GM12864 (cell line): ENCODE measurements around the gene RHBDL2.

ENCODE experiments used
- DNase-seq: peaks from one replicate; pipeline ENCODE4 v3.0.0-alpha.2; 2011; ENCODE audit warnings: low read depth
- H3K4me3 ChIP-seq: 2 replicates; pipeline ENCODE4 v1.5.1; 2011; ENCODE audit warnings: mild to moderate bottlenecking, low read depth, low read length, control low read depth
- TF ChIP-seq, protein P1 (sequence below): IDR thresholded peaks from 2 replicates; pipeline ENCODE4 v1.5.1; 2011; ENCODE audit warnings: low read depth, mild to moderate bottlenecking, moderate library complexity, low read length, control low read depth, inconsistent platforms; ENCODE audit errors: missing control alignments

Gene RHBDL2

DNA sequence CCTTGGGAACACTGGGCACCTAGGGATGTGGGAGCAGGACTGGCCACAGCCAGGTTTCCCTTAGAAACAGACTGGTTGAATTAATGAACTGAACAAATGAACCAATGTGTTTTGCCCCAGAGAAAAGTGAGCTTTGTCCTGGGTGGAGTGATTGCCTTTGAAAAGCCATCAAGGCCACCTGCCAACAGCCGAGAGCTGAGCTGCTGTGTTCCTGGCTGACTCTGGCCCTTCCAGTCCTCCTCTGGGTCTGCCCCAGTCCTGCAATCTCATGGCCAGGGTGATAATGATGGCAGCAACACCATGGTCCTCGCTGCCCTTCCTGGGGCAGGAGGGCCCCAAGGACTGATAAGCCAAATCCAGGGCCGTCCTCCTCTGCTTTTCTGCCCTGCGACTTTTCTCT is 42.1 kb downstream of the RHBDL2 start:
- TF ChIP-seq, protein P1, sequence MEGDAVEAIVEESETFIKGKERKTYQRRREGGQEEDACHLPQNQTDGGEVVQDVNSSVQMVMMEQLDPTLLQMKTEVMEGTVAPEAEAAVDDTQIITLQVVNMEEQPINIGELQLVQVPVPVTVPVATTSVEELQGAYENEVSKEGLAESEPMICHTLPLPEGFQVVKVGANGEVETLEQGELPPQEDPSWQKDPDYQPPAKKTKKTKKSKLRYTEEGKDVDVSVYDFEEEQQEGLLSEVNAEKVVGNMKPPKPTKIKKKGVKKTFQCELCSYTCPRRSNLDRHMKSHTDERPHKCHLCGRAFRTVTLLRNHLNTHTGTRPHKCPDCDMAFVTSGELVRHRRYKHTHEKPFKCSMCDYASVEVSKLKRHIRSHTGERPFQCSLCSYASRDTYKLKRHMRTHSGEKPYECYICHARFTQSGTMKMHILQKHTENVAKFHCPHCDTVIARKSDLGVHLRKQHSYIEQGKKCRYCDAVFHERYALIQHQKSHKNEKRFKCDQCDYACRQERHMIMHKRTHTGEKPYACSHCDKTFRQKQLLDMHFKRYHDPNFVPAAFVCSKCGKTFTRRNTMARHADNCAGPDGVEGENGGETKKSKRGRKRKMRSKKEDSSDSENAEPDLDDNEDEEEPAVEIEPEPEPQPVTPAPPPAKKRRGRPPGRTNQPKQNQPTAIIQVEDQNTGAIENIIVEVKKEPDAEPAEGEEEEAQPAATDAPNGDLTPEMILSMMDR = no peak
- DNase-seq = no peak
- no peak overlapping the region for H3K4me3 ChIP-seq

- TF ChIP-seq, protein P1 = no peak
- no peak for DNase-seq
Observed at GRCh38 chr1:38898653-38899230, 42.9 kb downstream of the RHBDL2 start.

GRCh38 chr1:38896169-38896568 is 45.5 kb downstream of the RHBDL2 start:
- TF ChIP-seq, protein P1 = no peak
- H3K4me3 ChIP-seq = no peak overlapping the region
- DNase-seq = no peak

More at GRCh38 chr1:38898653-38899230, 42.9 kb downstream of the RHBDL2 start:
- H3K4me3 ChIP-seq = no peak overlapping the region

DNA sequence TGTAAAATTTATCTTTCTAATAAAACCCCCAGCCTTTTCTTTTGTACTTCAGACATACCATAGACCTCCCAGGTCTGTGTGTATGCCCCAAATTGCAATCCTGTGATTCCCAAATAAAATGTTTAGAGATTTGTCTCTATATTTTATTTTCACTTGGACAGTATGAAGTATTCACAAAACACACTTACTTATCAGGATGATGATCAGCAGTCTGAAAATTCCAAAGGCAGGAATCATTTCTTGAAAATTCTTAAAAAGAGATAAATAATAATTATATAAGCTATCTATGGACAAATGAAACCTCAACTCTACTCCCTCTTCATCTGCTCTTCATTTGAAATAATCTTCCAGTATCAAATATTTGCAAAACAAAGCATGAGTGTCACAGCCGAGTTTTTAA is 48.7 kb downstream of the RHBDL2 start:
- no peak for DNase-seq
- TF ChIP-seq, protein P1 = no peak
- no peak overlapping the region for H3K4me3 ChIP-seq

GRCh38 chr1:38891753-38892152 is 49.9 kb downstream of the RHBDL2 start:
- no peak for DNase-seq
- TF ChIP-seq, protein P1 = no peak

GRCh38 chr1:38889589-38889988 is 52.0 kb downstream of the RHBDL2 start:
- no peak for DNase-seq
- TF ChIP-seq, protein P1 = no peak
- no peak overlapping the region for H3K4me3 ChIP-seq

More at GRCh38 chr1:38891753-38892152, 49.9 kb downstream of the RHBDL2 start:
- H3K4me3 ChIP-seq = no peak overlapping the region
